Endothelial cell of umbilical vein (primary cell): ENCODE measurements around the gene CRHR2.

Experiments
- CTCF ChIP-seq, 2 donors: IDR thresholded peaks; 1 replicate in 1 of 2; 2 replicates in 1 of 2; pipeline ENCODE4 v1.5.1; 2011; ENCODE audit warnings: low read length in 2 of 2, mild to moderate bottlenecking in 2 of 2, moderate library complexity in 2 of 2, control low read depth in 1 of 2, inconsistent platforms in 1 of 2, low read depth in 1 of 2; ENCODE audit not compliant: insufficient read depth in 1 of 2; ENCODE audit errors: extremely low read depth in 1 of 2
- EZH2 ChIP-seq: IDR thresholded peaks from 2 replicates; pipeline ENCODE4 v1.6.1; 2012; ENCODE audit warnings: borderline replicate concordance, low read depth, mild to moderate bottlenecking, moderate library complexity, low read length, inconsistent platforms; ENCODE audit not compliant: severe bottlenecking
- MAX ChIP-seq: IDR thresholded peaks from 2 replicates; pipeline ENCODE4 v1.6.1; 2011; ENCODE audit not compliant: insufficient read depth, insufficient read length
- POLR2A ChIP-seq: IDR thresholded peaks from 2 replicates; pipeline ENCODE4 v1.6.1; 2012; ENCODE audit warnings: low read depth, mild to moderate bottlenecking, control low read depth, low read length

- TF ChIP-seq EZH2 (no peak), CTCF (IDR thresholded peaks at IDR 0.05; ENCODE audit: extremely low read depth in 1 of 2, insufficient read depth in 1 of 2, low read depth in 1 of 2, low read length in 2 of 2) (no peak), POLR2A (no peak), MAX (no peak)
Observed at GRCh38 chr7:30657131-30657530, 25.1 kb downstream of the CRHR2 start.
